ENCODE results near the gene COQ4. TPM values are rescaled to one million over a fixed set of nuclear protein-coding genes. Genes with fewer than 3 reads are reported as not detected.

The COQ4 gene
- total RNA-seq, 2 donors from 2014 or later = 29.4 to 35.8 TPM

GRCh38 chr9:128339761-128340690 is 17.4 kb downstream of the COQ4 start, which contains the start of gene SLC27A4:
Gene SLC27A4, plus strand, starts transcription at chr9:128340527. Its CDS starts 2,606 bp downstream, at chr9:128343133.
- Mint-ChIP-seq H3K27me3 (ENCODE audit: low read depth) (no peaks in the 10 kb centered on the region), H3K4me3 (peak within 1 kb of the TSS; percentile 92 to 95), H3K4me1 (ENCODE audit: low read depth) (peaks cover 14% of the 10 kb centered on the region), H3K9me3 (no peaks in the 10 kb centered on the region), H3K36me3 (ENCODE audit: insufficient read depth in 2 of 2) (peaks cover 2 to 3% of the 10 kb centered on the region in 2 donors), H3K27ac (peak within 1 kb of the TSS; percentile 84)
- peak; percentile 85 to 86 for DNase-seq
- ATAC-seq (replicated peaks in 1 of 2) = peak; percentile 93 to 94

GRCh38 chr9:128340691-128341434 is 18.2 kb downstream of the COQ4 start:
- peak in 1 of 2 donors; percentile 28 for DNase-seq
- H3K4me1 Mint-ChIP-seq (ENCODE audit: low read depth) = peaks cover 14% of the 10 kb centered on the region
- peak; percentile 27 to 61 for ATAC-seq (replicated peaks in 1 of 2)
- peak overlapping the region; percentile 56 for H3K27ac Mint-ChIP-seq
- no peaks in the 10 kb centered on the region for H3K9me3 Mint-ChIP-seq
- H3K27me3 Mint-ChIP-seq (ENCODE audit: low read depth) = no peaks in the 10 kb centered on the region
- peaks cover 2 to 3% of the 10 kb centered on the region in 2 donors for H3K36me3 Mint-ChIP-seq (ENCODE audit: insufficient read depth in 2 of 2)
- peak overlapping the region; percentile 82 to 85 for H3K4me3 Mint-ChIP-seq

GRCh38 chr9:128341435-128341849 is 18.8 kb downstream of the COQ4 start:
- H3K27ac Mint-ChIP-seq = peak overlapping the region; percentile 56
- peak; percentile 75 to 79 for DNase-seq
- peak overlapping the region; percentile 82 to 85 for H3K4me3 Mint-ChIP-seq
- peak; percentile 54 to 60 for ATAC-seq (replicated peaks in 1 of 2)
- H3K9me3 Mint-ChIP-seq = no peaks in the 10 kb centered on the region
- H3K4me1 Mint-ChIP-seq (ENCODE audit: low read depth) = peaks cover 14% of the 10 kb centered on the region
- no peaks in the 10 kb centered on the region for H3K27me3 Mint-ChIP-seq (ENCODE audit: low read depth)
- H3K36me3 Mint-ChIP-seq (ENCODE audit: insufficient read depth in 2 of 2) = peaks cover 2 to 3% of the 10 kb centered on the region in 2 donors

GRCh38 chr9:128342971-128343680 is 20.5 kb downstream of the COQ4 start:
- H3K4me1 Mint-ChIP-seq (ENCODE audit: low read depth) = peaks cover 14% of the 10 kb centered on the region

GRCh38 chr9:128343855-128344254 is 21.2 kb downstream of the COQ4 start:
- H3K36me3 Mint-ChIP-seq (ENCODE audit: insufficient read depth in 2 of 2) = peaks cover 2 to 5% of the 10 kb centered on the region in 2 donors
- H3K4me1 Mint-ChIP-seq (ENCODE audit: low read depth) = peaks cover 14% of the 10 kb centered on the region
- no peak for DNase-seq
- ATAC-seq (replicated peaks in 1 of 2) = no peak
- no peaks in the 10 kb centered on the region for H3K9me3 Mint-ChIP-seq
- H3K27me3 Mint-ChIP-seq (ENCODE audit: low read depth) = no peaks in the 10 kb centered on the region
- H3K4me3 Mint-ChIP-seq = no peak overlapping the region
- no peak overlapping the region for H3K27ac Mint-ChIP-seq

More at GRCh38 chr9:128342971-128343680, 20.5 kb downstream of the COQ4 start:
- ATAC-seq (replicated peaks in 1 of 2) (no peak), DNase-seq (no peak)
- Mint-ChIP-seq H3K4me3 (no peak overlapping the region), H3K27me3 (ENCODE audit: low read depth) (no peaks in the 10 kb centered on the region), H3K9me3 (no peaks in the 10 kb centered on the region), H3K27ac (no peak overlapping the region), H3K36me3 (ENCODE audit: insufficient read depth in 2 of 2) (peaks cover 2 to 5% of the 10 kb centered on the region in 2 donors)

GRCh38 chr9:128344931-128345605 is 22.4 kb downstream of the COQ4 start:
- no peak overlapping the region for H3K4me3 Mint-ChIP-seq
- H3K4me1 Mint-ChIP-seq (ENCODE audit: low read depth) = peaks cover 9% of the 10 kb centered on the region
- H3K27me3 Mint-ChIP-seq (ENCODE audit: low read depth) = no peaks in the 10 kb centered on the region
- H3K27ac Mint-ChIP-seq = no peak overlapping the region
- H3K36me3 Mint-ChIP-seq (ENCODE audit: insufficient read depth in 2 of 2) = peaks cover 2 to 10% of the 10 kb centered on the region in 2 donors
- ATAC-seq (replicated peaks in 1 of 2) (no peak), DNase-seq (no peak)
- H3K9me3 Mint-ChIP-seq = no peaks in the 10 kb centered on the region

- no peak overlapping the region for H3K27ac Mint-ChIP-seq
These were observed 26.5 kb downstream of the COQ4 start for GRCh38 chr9:128349125-128349524.

GRCh38 chr9:128349772-128350171 is 27.1 kb downstream of the COQ4 start:
- Mint-ChIP-seq H3K27ac (no peak overlapping the region), H3K36me3 (ENCODE audit: insufficient read depth in 2 of 2) (peaks cover 0 to 9% of the 10 kb centered on the region in 2 donors)

More at GRCh38 chr9:128349125-128349524, 26.5 kb downstream of the COQ4 start:
- ATAC-seq (replicated peaks in 1 of 2) = no peak
- DNase-seq = no peak
- Mint-ChIP-seq H3K4me1 (ENCODE audit: low read depth) (no peaks in the 10 kb centered on the region), H3K4me3 (no peak overlapping the region), H3K36me3 (ENCODE audit: insufficient read depth in 2 of 2) (peaks cover 0 to 9% of the 10 kb centered on the region in 2 donors), H3K27me3 (ENCODE audit: low read depth) (no peaks in the 10 kb centered on the region), H3K9me3 (no peaks in the 10 kb centered on the region)

GRCh38 chr9:128355451-128355850 is 32.8 kb downstream of the COQ4 start:
- no peaks in the 10 kb centered on the region for H3K9me3 Mint-ChIP-seq
- H3K4me3 Mint-ChIP-seq = no peak overlapping the region
- no peak overlapping the region for H3K27ac Mint-ChIP-seq
- no peaks in the 10 kb centered on the region for H3K27me3 Mint-ChIP-seq (ENCODE audit: low read depth)
- ATAC-seq (replicated peaks in 1 of 2) (no peak), DNase-seq (no peak)
- H3K36me3 Mint-ChIP-seq (ENCODE audit: insufficient read depth in 2 of 2) = peaks cover 0 to 1% of the 10 kb centered on the region in 2 donors
- H3K4me1 Mint-ChIP-seq (ENCODE audit: low read depth) = no peaks in the 10 kb centered on the region

More at GRCh38 chr9:128349772-128350171, 27.1 kb downstream of the COQ4 start:
- Mint-ChIP-seq H3K4me1 (ENCODE audit: low read depth) (no peaks in the 10 kb centered on the region), H3K9me3 (no peaks in the 10 kb centered on the region), H3K4me3 (no peak overlapping the region), H3K27me3 (ENCODE audit: low read depth) (no peaks in the 10 kb centered on the region)
- ATAC-seq (replicated peaks in 1 of 2) (no peak), DNase-seq (no peak)

- ATAC-seq (replicated peaks in 1 of 2) (no peak), DNase-seq (no peak)
- H3K4me3 Mint-ChIP-seq = no peak overlapping the region
- H3K36me3 Mint-ChIP-seq (ENCODE audit: insufficient read depth in 2 of 2) = peaks cover 0 to 1% of the 10 kb centered on the region in 2 donors
- no peaks in the 10 kb centered on the region for H3K9me3 Mint-ChIP-seq
- H3K27ac Mint-ChIP-seq = no peak overlapping the region
- no peaks in the 10 kb centered on the region for H3K27me3 Mint-ChIP-seq (ENCODE audit: low read depth)
- H3K4me1 Mint-ChIP-seq (ENCODE audit: low read depth) = peaks cover 16% of the 10 kb centered on the region
These were observed 35.5 kb downstream of the COQ4 start for GRCh38 chr9:128358090-128358489.

GRCh38 chr9:128358861-128359260 is 36.2 kb downstream of the COQ4 start:
- Mint-ChIP-seq H3K4me3 (no peak overlapping the region), H3K36me3 (ENCODE audit: insufficient read depth in 2 of 2) (no peaks in the 10 kb centered on the region), H3K9me3 (no peaks in the 10 kb centered on the region), H3K27ac (no peak overlapping the region), H3K4me1 (ENCODE audit: low read depth) (peaks cover 16% of the 10 kb centered on the region), H3K27me3 (ENCODE audit: low read depth) (no peaks in the 10 kb centered on the region)
- no peak for DNase-seq
- no peak for ATAC-seq (replicated peaks in 1 of 2)

- no peak overlapping the region for H3K4me3 Mint-ChIP-seq
- ATAC-seq (replicated peaks in 1 of 2) (no peak), DNase-seq (no peak)
- H3K27ac Mint-ChIP-seq = no peak overlapping the region
- H3K36me3 Mint-ChIP-seq (ENCODE audit: insufficient read depth in 2 of 2) = no peaks in the 10 kb centered on the region
- no peaks in the 10 kb centered on the region for H3K27me3 Mint-ChIP-seq (ENCODE audit: low read depth)
- H3K9me3 Mint-ChIP-seq = no peaks in the 10 kb centered on the region
- H3K4me1 Mint-ChIP-seq (ENCODE audit: low read depth) = peaks cover 16% of the 10 kb centered on the region
These were observed 38.2 kb downstream of the COQ4 start for GRCh38 chr9:128360826-128361225.

Measured in activated T-cell treated with anti-CD3 and anti-CD28 coated beads, Interleukin-2, amount 50 U/mL, for 72 hours (primary cell).